Femur (tissue), 1 donor: ENCODE measurements around the gene KIF16B.
"Not testable (repeated sequence)": the region's sequence is repeated elsewhere in the genome, so short reads cannot be mapped to it uniquely, and the experiment has no call there.

Experiments
- DNase-seq: peaks from one replicate; pipeline ENCODE4 v3.0.0-alpha.2; 2017

Gene KIF16B

DNA sequence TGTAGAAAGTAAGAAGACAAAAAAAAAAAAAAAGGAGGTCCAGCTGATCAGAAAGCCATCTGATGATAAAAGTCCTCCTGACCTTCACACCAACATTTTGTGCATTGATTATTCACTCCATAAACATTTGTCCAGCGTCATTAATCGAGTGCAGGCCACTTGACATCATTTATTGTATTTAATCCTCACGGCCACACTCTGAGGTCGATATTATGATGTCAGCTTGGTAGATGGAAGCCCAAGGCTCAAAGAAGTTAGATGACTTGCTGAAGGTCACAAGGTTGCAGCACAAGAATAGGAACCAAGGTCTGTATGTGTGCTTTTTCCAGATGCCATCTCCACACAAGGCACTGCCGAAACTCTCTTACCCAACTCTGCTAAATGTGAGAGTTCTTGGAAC, 328.4 kb downstream of the KIF16B start:
- DNase-seq = no peak

DNA sequence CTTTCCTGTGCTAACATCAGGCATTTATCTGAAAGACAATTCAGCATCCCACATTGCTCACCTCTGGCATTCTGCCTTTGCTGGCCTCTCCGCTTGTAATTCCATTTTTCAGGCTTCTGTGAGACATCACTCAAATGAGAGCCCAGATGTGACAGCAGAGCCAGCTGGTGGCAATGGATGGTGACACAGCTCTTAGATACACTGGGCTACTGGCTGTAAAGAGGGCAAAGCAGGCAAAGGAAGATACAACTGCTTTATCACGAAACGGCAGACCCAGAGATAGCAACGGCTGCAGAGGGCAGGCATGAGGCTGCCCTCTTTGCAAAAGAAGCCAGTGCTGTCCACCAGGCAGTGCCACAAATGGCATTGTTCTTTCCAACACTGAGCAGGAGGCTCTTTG, 329.8 kb downstream of the KIF16B start:
- no peak for DNase-seq

DNA sequence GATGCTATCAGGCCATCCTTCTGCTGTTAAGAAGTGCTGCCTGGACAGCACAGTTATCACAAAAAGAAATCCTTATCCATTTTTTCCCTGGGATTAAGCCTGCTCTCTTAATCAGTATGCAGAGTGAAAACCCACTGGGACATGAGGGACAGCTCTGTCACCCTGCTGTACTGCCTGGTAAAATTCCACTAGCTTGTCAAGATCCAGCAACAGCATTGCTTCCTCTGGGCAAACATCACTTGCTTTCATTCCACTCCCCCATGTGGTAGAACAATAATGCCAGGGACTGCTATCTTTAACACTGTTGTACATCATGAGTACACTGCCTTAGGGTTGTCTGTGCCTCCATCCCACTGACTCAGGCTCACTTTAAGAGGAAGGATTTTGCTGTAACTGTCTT, 331.3 kb downstream of the KIF16B start:
- no peak for DNase-seq

DNA sequence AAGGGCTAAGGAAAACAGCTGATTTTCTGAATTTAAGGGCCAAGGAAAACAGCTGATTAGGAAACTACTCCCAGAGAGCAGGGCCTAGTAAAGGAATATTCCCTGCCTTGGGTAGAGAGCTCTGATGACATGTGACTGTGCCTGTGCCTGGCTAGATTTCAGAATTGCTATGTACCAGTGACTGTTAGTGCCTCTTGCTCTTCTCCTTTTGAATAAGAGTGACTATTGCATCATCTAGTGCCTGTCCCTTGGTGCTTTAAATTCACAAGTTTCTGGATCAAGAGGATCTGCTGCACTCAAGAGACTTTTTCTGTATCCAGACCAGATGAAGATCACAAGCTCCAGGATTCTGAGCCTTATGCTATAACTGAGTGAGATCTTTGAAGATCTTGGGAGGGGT, 332.9 kb downstream of the KIF16B start:
- no peak for DNase-seq

DNA sequence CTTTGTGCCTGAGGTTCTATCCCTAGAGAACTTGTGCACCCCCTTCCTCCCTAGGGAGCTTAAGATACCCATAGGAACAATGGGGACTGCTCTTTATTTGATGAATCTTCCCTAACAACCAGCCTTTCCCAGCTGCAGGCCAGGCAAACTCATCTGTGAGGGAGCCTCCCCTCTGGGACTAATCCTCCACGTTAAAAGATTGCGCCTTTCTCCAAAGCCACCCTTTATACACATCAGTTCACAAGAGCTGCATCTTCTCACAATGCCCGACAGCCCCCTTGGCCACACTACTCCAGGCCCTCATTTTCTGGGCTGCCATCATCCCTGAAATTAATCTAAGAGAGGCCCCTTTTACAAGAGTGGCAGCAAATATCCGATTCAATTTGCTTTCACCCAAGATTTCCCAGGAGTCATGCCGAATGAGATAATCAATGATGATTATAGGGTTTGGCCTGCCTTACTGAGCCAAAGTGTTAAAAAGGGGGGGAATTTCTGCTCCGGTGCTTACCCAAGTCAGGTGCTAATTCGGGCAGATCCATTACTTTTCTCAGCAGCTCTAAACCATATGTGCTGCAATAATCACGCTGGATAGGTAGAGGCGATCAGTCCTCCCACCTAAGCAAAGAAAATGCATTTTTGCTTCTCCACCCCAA, 336.5 kb downstream of the KIF16B start:
- DNase-seq = no peak

DNA sequence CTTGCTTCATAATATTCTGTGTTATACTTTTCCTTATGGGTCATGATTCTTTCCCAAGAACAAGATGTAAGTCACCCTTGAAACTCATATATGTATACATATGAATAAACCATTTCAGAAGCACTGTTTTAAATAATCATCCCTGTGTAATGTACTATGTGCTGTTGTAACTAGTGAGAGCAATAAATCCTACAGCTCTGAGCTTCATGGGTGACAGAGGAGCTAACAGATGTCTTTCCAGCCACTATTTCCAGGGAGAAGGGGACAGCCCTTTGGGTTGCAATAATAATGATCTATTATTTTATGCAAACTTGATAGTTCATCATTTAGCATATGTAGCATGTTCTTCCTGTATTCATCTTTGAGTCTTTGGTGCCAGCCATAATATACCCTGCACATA, 342.8 kb downstream of the KIF16B start:
- no peak for DNase-seq

DNA sequence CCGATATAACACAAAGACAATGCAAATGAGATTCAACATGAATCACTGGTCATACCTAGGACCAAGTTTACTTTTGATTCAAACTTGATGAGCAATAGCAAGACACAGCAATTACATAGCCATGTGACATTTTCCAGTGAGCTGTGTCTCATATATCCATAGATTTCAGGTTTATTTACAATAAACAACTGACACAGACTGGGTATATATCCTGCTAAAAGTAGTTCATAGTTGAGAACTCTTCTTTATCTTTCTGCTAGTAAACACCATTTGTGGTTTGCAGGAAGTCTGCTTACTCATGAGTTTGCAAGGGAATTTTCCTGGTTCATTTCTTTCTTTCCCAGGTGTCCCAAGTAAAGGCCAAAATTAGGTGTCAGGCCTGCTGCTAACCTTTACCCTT, 343.4 kb downstream of the KIF16B start:
- DNase-seq = no peak

DNA sequence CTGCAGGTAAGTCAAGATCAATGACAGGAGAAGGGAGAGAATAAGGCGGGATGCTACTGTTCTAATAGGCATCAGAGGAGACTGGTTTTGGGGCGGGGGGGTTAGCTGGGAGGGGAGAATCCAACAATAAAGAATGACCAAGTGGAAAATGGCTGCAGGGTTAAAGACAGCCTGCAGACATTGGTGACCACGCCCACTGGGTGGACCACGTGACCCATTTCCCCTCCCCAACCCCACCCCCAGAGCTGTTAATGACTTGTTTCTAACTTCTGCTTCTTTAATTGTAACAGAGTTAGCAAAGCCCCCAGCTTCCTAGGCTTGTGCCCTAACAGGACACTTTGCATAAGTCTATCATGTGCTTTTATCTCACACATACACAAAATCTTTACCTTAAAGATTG, 344.5 kb downstream of the KIF16B start:
- DNase-seq = no peak

DNA sequence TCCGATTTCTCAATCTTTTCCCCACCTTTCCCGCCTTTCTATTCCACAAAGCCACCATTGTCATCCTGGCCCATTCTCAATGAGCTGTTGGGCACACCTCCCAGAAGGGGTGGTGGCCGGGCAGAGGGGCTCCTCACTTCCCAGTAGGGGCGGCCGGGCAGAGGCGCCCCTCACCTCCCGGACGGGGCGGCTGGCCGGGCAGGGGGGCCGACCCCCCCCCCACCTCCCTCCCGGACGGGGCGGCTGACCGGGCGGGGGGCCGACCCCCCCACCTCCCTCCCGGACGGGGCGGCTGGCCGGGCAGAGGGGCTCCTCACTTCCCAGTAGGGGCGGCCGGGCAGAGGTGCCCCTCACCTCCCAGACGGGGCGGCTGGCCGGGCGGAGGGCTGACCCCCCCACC, 346.3 kb downstream of the KIF16B start:
- not testable (repeated sequence) for DNase-seq

DNA sequence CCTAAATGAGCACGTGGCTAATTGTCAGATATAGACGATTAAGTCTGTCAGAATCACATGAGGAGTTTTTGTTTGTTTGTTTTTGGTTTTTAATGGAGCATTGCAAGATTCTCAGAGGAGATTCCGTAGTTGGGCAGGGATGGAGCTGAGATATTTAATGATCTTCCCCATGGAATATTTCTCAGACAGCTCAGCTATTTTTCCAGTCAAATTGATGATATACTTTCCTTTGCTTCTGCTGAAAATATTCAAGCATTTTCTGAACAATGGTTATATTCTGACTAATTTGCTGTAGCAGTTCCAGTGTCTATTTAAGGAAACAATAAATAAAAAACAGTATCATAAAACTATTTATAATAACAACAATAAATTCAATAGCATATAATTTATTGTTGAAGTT, 348.4 kb downstream of the KIF16B start:
- no peak for DNase-seq

DNA sequence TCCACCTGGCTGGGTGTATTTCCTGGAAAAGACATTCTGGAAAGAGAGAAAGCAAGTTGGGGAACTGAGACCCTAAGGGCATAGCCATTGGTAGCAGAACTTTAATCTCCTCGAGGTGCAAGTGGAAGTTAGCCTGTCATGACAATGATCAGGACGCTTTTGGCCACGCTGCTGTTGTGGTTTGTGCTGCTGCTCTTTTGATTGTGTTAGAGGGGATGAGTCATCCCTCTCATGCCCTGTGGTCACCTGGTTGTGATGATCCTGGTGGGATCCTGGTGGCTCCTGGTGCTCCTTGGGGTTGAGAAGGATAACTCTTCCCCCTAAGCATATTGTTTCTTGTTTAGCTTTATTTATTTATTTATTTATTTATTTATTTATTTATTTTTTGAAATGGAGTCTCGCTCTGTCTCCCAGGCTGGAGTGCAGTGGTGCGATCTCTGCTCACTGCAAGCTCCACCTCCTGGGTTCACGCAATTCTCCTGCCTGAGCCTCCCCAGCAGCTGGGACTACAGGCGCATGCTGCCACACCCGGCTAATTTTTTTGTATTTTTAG, 350.3 kb downstream of the KIF16B start:
- DNase-seq = no peak
